Kidney (tissue), 14 donors: ENCODE data around the gene TCF21. TPM values are rescaled to one million over a fixed set of nuclear protein-coding genes. Genes with fewer than 3 reads are reported as not detected.

ENCODE experiments used
- DNase-seq, 5 donors: peaks; one replicate each; pipeline ENCODE4 v3.0.0-alpha.2; 2013 to 2020
- FAIRE-seq: peaks from 2 replicates; lab custom pipeline; 2012; peaks lifted over from hg19 to GRCh38; lab: Jason Lieb, UNC
- H3K27ac ChIP-seq, 2 donors: one replicate each; pipeline ENCODE4 v1.7.0; 2013; ENCODE audit warnings: low read depth in 2 of 2, low read length in 2 of 2, inconsistent platforms in 1 of 2
- H3K27me3 ChIP-seq: one replicate; pipeline ENCODE4 v1.7.1; 2013; ENCODE audit warnings: low read length, inconsistent platforms; ENCODE audit not compliant: control insufficient read depth, insufficient read depth
- H3K36me3 ChIP-seq, 3 donors: one replicate each; pipeline versions ENCODE4 v1.7.0 to v1.7.1; 2013; ENCODE audit warnings: low read length in 3 of 3, control low read depth in 1 of 3, inconsistent platforms in 1 of 3; ENCODE audit not compliant: insufficient read depth in 3 of 3, control insufficient read depth in 2 of 3
- H3K4me1 ChIP-seq, 3 donors: one replicate each; pipeline versions ENCODE4 v1.7.0 to v1.7.1; 2013; ENCODE audit warnings: low read length in 3 of 3, inconsistent platforms in 1 of 3, low read depth in 1 of 3; ENCODE audit not compliant: control insufficient read depth in 2 of 3, insufficient read depth in 2 of 3
- H3K4me3 ChIP-seq, 3 donors: one replicate each; pipeline versions ENCODE4 v1.7.0 to v1.8.1; 2013; ENCODE audit warnings: low read length in 3 of 3, control low read depth in 1 of 3, inconsistent platforms in 1 of 3
- H3K9ac ChIP-seq, 3 donors: one replicate each; pipeline versions ENCODE4 v1.7.0 to v1.7.1; 2013; ENCODE audit warnings: low read length in 3 of 3, control low read depth in 1 of 3, inconsistent platforms in 1 of 3
- H3K9me3 ChIP-seq, 3 donors: one replicate each; pipeline versions ENCODE4 v1.7.0 to v1.7.1; 2013; ENCODE audit warnings: low read length in 3 of 3, control low read depth in 1 of 3, inconsistent platforms in 1 of 3; ENCODE audit not compliant: control insufficient read depth in 2 of 3, insufficient read depth in 1 of 3
- CTCF ChIP-seq: IDR thresholded peaks from 3 replicates; pipeline ENCODE4 v1.5.1; 2012; ENCODE audit warnings: mild to moderate bottlenecking, moderate library complexity, borderline replicate concordance; ENCODE audit not compliant: insufficient read depth; ENCODE audit errors: extremely low read depth
- intact Hi-C: fragments of 100-400 bp; cut with DNase I; formaldehyde crosslinking; loops from one replicate; pipeline ENCODE4 v1.11.1; 2022
- polyA plus RNA-seq: library from polyadenylated mRNA; stranded (reverse); fragments of 350-450 nt; fragmentation: Illumina TruSeq; extraction: RNeasy Lipid Tissue Mini Kit (QIAGEN cat#74804); gene quantifications from one replicate; pipeline ENCODE4 v1.2.3, GENCODE V29; 2014; ENCODE audit warnings: low read depth, low replicate concordance; ENCODE audit not compliant: insufficient read depth
- total RNA-seq: library from RNA; stranded (reverse); fragmentation: NEBNext Ultra II Directional; extraction: Animal tissue kit (Norgen Biotek cat#: 25700); gene quantifications from one replicate; pipeline ENCODE4 v1.2.1, GENCODE V29; 2021
- donor health status: control.
- donor health status: control.
- donor health status: control.
- donor health status: control.
- donor health status: control.
- donor health status: DM: yes; HTN: yes; CAD: no.
- donor health status: Normal renal cell carcinoma (clear cell type).

TCF21 gene
- total and polyA plus RNA-seq, 2 donors from 2014 or later = 6.3 to 28.8 TPM

- FAIRE-seq = no peak
- no peaks in the 10 kb centered on the region for H3K4me1 ChIP-seq
Observed at GRCh38 chr6:133877116-133877515, 11.8 kb upstream of the TCF21 start.

GRCh38 chr6:133880006-133880405, 8.9 kb upstream of the TCF21 start:
- Histone ChIP-seq H3K27ac (no peak overlapping the region), H3K36me3 (no peaks in the 10 kb centered on the region), H3K4me3 (no peak overlapping the region), H3K4me1 (no peaks in the 10 kb centered on the region), H3K9me3 (no peaks in the 10 kb centered on the region), H3K27me3 (no peaks in the 10 kb centered on the region), H3K9ac (no peak overlapping the region)
- no peak for TF ChIP-seq CTCF
- DNase-seq = no peak
- intact Hi-C loops = no loop called here
- no peak for FAIRE-seq

More at GRCh38 chr6:133877116-133877515, 11.8 kb upstream of the TCF21 start:
- H3K9ac ChIP-seq = no peak overlapping the region
- no peaks in the 10 kb centered on the region for H3K9me3 ChIP-seq
- H3K4me3 ChIP-seq = peak overlapping the region in 1 of 3 donors; percentile 4
- no peaks in the 10 kb centered on the region for H3K27me3 ChIP-seq
- no peak overlapping the region for H3K27ac ChIP-seq
- intact Hi-C loops = no loop called here
- no peak for TF ChIP-seq CTCF
- DNase-seq = peak in 2 of 5 donors; percentile 38 to 41
- H3K36me3 ChIP-seq = no peaks in the 10 kb centered on the region

- H3K27ac ChIP-seq = no peak overlapping the region
- H3K4me1 ChIP-seq = no peaks in the 10 kb centered on the region
Observed at GRCh38 chr6:133880896-133881295, 8.0 kb upstream of the TCF21 start.

More at GRCh38 chr6:133880896-133881295, 8.0 kb upstream of the TCF21 start:
- DNase-seq = no peak
- H3K36me3 ChIP-seq = no peaks in the 10 kb centered on the region
- H3K4me3 ChIP-seq = no peak overlapping the region
- intact Hi-C loops = no loop called here
- FAIRE-seq = no peak
- no peak for TF ChIP-seq CTCF
- H3K9me3 ChIP-seq = no peaks in the 10 kb centered on the region
- H3K9ac ChIP-seq = no peak overlapping the region
- H3K27me3 ChIP-seq = no peaks in the 10 kb centered on the region
